Stimulated activated CD8-positive, alpha-beta memory T cell treated with anti-CD3 and anti-CD28 coated beads, Interleukin-12 subunit alpha, Interleukin-12 subunit beta, amount 100 ng/mL, for 1 hour (primary cell): ENCODE data around the gene TMEM255A.
A peak's percentile ranks its signal among the peaks of the same experiment; 100 is the strongest.

ENCODE experiments used
- DNase-seq: peaks from one replicate; pipeline ENCODE4 v3.0.0-alpha.2; 2020; ENCODE audit warnings: low read depth

TMEM255A gene

GRCh38 chrX:120262859-120263708, 48.2 kb downstream of the TMEM255A start:
- no peak for DNase-seq

DNA sequence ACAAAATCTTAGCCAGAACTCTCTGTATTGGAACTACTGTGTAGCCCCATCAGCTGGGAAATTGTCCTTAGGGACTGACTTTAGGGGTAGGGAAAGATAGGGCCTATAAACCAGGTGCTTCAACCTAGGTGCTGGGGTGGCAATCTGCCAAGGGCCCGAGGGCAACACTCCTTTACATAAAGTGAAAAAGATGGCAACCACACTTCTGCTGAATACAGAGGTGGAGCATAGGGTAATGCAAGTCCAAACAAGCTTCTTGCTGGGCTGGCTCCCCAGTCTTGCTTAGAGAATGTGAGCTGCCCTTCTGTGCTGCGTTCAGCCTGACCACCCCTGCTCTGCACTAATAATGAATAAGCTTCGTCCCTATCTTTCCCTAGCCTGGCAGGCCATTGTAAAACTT, 50.9 kb downstream of the TMEM255A start:
- DNase-seq = no peak

- DNase-seq = no peak
These were observed 57.5 kb downstream of the TMEM255A start for GRCh38 chrX:120253784-120254183.

GRCh38 chrX:120251471-120252011, 59.7 kb downstream of the TMEM255A start:
- no peak for DNase-seq

DNA sequence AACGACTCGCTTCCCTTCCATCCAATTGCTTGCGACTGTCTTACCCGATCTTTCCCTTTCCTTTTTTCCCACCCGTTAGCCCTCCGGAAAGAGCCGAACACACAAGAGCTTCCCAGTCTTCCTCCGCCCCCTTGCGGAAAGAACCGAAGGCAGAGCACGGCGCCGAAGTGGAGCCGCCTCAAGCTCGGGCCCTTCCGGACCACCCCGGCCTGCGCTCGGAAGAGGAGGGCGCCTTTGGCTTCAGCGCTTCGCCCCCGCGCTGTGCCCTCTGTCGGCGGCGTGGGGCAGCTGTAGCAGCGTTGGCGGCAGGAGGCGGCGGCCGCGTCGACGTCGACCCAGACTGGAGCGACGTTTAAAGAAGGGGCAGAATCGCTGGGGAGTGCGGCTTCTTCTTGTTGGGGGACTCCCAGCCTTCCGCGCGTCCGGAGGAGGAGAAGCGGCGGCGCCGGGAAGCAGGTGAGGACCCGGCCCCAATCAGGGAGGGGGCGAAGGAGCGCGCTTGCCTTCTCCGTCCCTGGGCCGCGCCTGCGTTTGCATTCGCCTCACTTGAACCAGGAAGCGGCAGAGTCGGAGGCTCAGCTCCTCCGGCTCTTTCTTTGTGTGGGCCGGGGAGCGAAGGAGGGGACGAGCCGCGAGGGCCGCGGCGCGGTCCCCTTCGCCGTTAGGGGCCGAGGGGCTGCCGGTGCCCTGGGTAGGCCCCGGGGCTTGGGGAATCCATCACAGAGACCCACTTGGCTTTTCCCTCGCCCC, 60.6 kb downstream of the TMEM255A start, which contains the start of gene ZBTB33:
ZBTB33 (plus strand) TSS at position 291 of the 750 bp plus-strand sequence. CDS start 2,604 bp downstream, outside the sequence.
- peak; percentile 68 for DNase-seq

DNA sequence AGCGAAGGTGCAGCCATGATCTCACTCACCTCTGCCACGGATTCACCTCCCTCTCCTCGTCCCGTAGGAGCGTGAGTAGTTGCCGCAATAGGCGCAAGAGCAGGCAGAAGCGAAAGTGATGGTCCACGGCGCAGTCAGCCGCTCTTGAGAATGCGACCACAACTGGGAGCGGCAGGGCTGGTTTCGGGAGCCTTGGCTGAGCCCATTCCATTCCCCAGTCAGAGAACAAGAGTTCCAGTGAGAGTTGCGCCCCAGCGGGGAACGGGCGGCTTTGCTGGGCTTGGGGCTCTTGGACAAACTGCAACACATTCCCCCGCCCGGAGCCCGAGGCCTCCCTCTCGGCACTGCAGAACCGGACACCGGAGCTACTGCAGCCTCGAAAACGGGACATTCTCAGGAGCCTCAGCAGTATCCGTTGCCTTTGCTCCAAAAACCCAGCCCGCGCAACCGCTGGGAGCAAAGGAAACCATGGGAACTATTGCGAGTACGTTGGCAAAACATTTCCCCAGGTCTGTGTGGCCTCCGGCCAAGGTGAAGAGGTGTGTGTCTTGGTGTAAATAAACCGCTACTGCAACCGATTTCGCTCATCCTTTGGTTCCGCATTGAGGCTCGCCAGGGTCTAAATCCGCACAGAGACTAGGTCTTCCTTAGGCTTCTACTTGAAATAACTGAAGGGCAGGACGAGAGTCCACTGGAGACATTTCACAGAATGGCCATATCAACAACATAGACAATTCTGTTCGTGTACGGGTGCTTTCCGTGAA, 66.3 kb downstream of the TMEM255A start:
- DNase-seq = peak; percentile 22

GRCh38 chrX:120244395-120244734, 66.9 kb downstream of the TMEM255A start:
- no peak for DNase-seq

- DNase-seq = no peak
These were observed 68.4 kb downstream of the TMEM255A start for GRCh38 chrX:120242813-120243212.

DNA sequence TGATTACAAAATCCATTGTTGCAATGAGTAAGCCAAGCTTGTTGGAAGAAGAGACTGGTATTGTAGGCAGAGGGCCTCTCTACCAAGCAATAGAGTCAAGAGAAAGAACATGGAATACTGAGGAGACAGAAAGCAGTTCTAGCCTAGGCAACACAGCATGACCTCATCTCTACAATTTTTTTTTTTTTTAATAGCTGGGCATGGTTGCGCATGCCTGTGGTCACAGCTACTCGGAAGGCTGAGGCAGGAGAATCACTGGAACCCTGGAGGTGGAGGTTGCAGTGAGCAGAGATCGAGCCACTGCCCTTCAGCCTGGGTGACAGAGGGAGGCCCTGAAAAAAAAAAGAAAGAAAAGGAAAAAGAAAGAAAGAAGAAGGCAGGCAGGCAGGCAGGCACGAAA, 72.3 kb downstream of the TMEM255A start:
- DNase-seq = no peak

- no peak for DNase-seq
These were observed 74.4 kb downstream of the TMEM255A start for GRCh38 chrX:120236687-120237479.

GRCh38 chrX:120235284-120235683, 76.0 kb downstream of the TMEM255A start:
- DNase-seq = no peak

GRCh38 chrX:120228187-120228908, 82.9 kb downstream of the TMEM255A start:
- DNase-seq = no peak

DNA sequence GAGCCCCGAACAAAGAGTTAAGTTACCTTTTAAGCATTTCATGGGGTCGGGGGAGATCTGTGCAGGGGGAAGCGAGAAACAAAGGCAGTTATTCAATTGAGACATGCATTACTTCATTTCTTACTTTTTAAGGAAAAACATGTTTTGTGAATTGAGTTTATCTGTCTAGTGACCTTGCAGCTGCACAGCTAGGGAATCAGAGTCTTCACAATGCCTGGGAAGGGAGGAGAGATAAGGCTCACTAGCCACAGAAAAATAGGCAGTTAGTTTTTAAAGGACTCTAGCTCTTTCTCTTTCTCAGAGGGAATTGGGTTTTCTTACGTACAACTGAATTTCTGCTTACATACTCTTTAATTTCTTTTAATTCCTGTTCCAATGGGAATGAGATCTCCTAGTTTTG, 86.9 kb downstream of the TMEM255A start:
- no peak for DNase-seq

DNA sequence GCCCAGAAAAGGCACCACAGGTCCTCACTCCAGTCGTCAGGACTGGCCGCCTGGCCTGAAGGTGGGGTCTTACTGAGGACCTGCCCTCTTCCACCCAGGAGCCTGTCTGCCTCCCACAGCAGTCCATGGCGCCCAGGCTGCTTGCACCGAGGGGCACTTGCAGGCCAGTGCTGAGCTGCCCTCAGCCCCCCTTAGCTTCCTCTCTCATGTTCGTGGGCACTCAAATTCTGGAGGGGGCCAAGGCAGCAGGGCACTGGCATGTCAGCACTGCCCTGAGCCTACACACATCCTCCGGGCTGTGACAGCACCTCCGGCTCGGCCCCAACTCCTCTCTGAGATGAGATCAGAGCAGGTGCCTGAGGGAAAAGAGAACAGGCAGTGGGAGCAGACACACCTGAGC, 87.9 kb downstream of the TMEM255A start:
- no peak for DNase-seq

GRCh38 chrX:120213438-120214265, 97.6 kb downstream of the TMEM255A start:
- peak; percentile 16 for DNase-seq
